Measurements from ENCODE around the gene NUDT1. TPM values are rescaled to one million over a fixed set of nuclear protein-coding genes. Genes with fewer than 3 reads are reported as not detected.

Gene NUDT1
- total RNA-seq, 4 donors from 2014 or later, result 4.3 to 15.9 (median 10.6) TPM

- WGBS, 2 donors (ENCODE audit: low coverage in 1 of 2), result 20 to 100% methylated on average over 1 to 3 of the region's 9 CpGs
- peaks cover 0 to 74% of the 10 kb centered on the region in 2 donors for H3K36me3 ChIP-seq
- H3K4me1 ChIP-seq, result no peaks in the 10 kb centered on the region
- H3K27ac ChIP-seq, result no peak overlapping the region
- H3K27me3 ChIP-seq, result no peaks in the 10 kb centered on the region
- no peak overlapping the region for H3K4me3 ChIP-seq
- no peak for ATAC-seq
- H3K9me3 ChIP-seq, result no peaks in the 10 kb centered on the region
- TF ChIP-seq CTCF (IDR thresholded peaks at IDR 0.05) (no peak), EP300 (IDR thresholded peaks at IDR 0.05) (no peak), POLR2AphosphoS5 (IDR thresholded peaks at IDR 0.05) (no peak), POLR2A (IDR thresholded peaks at IDR 0.05) (no peak)
These were observed 17.5 kb downstream of the NUDT1 start for GRCh38 chr7:2259480-2259879.

- 89 to 100% methylated on average over 3 to 4 of the region's 5 CpGs for WGBS, 2 donors (ENCODE audit: low coverage in 1 of 2)
- ATAC-seq, result no peak
- Histone ChIP-seq H3K36me3 (peaks cover 0 to 72% of the 10 kb centered on the region in 2 donors), H3K4me3 (no peak overlapping the region), H3K27me3 (no peaks in the 10 kb centered on the region), H3K4me1 (no peaks in the 10 kb centered on the region), H3K9me3 (no peaks in the 10 kb centered on the region), H3K27ac (no peak overlapping the region)
- TF ChIP-seq EP300 (IDR thresholded peaks at IDR 0.05), result no peak
- TF ChIP-seq CTCF (IDR thresholded peaks at IDR 0.05), result no peak
- TF ChIP-seq POLR2A (IDR thresholded peaks at IDR 0.05), result no peak
- TF ChIP-seq POLR2AphosphoS5 (IDR thresholded peaks at IDR 0.05), result no peak
These were observed 18.8 kb downstream of the NUDT1 start for GRCh38 chr7:2260820-2261219.

GRCh38 chr7:2261611-2262010, 19.6 kb downstream of the NUDT1 start:
- 62 to 96% methylated on average over 3 to 8 of the region's 14 CpGs for WGBS, 2 donors (ENCODE audit: low coverage in 1 of 2)
- Histone ChIP-seq H3K27ac (no peak overlapping the region), H3K9me3 (no peaks in the 10 kb centered on the region), H3K36me3 (peaks cover 0 to 64% of the 10 kb centered on the region in 2 donors), H3K4me1 (no peaks in the 10 kb centered on the region), H3K27me3 (no peaks in the 10 kb centered on the region), H3K4me3 (no peak overlapping the region)
- ATAC-seq, result no peak
- no peak for TF ChIP-seq POLR2AphosphoS5 (IDR thresholded peaks at IDR 0.05)
- no peak for TF ChIP-seq POLR2A (IDR thresholded peaks at IDR 0.05)
- no peak for TF ChIP-seq CTCF (IDR thresholded peaks at IDR 0.05)
- no peak for TF ChIP-seq EP300 (IDR thresholded peaks at IDR 0.05)

GRCh38 chr7:2263176-2263575, 21.1 kb downstream of the NUDT1 start:
- TF ChIP-seq CTCF (IDR thresholded peaks at IDR 0.05) (no peak), POLR2A (IDR thresholded peaks at IDR 0.05) (no peak), POLR2AphosphoS5 (IDR thresholded peaks at IDR 0.05) (no peak), EP300 (IDR thresholded peaks at IDR 0.05) (no peak)
- H3K9me3 ChIP-seq, result no peaks in the 10 kb centered on the region
- no peaks in the 10 kb centered on the region for H3K4me1 ChIP-seq
- H3K36me3 ChIP-seq, result peaks cover 0 to 51% of the 10 kb centered on the region in 2 donors
- no peak overlapping the region for H3K27ac ChIP-seq
- no CpG with 5 or more reads among the region's 18 CpGs for WGBS, 2 donors (ENCODE audit: low coverage in 1 of 2)
- no peaks in the 10 kb centered on the region for H3K27me3 ChIP-seq
- ATAC-seq, result no peak
- no peak overlapping the region for H3K4me3 ChIP-seq

- H3K4me1 ChIP-seq, result no peaks in the 10 kb centered on the region
- no peak for TF ChIP-seq EP300 (IDR thresholded peaks at IDR 0.05)
- no peak for TF ChIP-seq POLR2A (IDR thresholded peaks at IDR 0.05)
- no peak for TF ChIP-seq POLR2AphosphoS5 (IDR thresholded peaks at IDR 0.05)
- no peak for TF ChIP-seq CTCF (IDR thresholded peaks at IDR 0.05)
- H3K27me3 ChIP-seq, result no peaks in the 10 kb centered on the region
- no peaks in the 10 kb centered on the region for H3K9me3 ChIP-seq
- no peak for ATAC-seq
- H3K27ac ChIP-seq, result no peak overlapping the region
- no peak overlapping the region for H3K4me3 ChIP-seq
- 80% methylated on average over 1 of the region's 23 CpGs; no CpG with 5 or more reads in 1 of the 2 donors for WGBS, 2 donors (ENCODE audit: low coverage in 1 of 2)
- H3K36me3 ChIP-seq, result peaks cover 0 to 51% of the 10 kb centered on the region in 2 donors
These were observed 22.1 kb downstream of the NUDT1 start for GRCh38 chr7:2264158-2264557.

Measured in gastroesophageal sphincter (tissue), 4 donors.